Right lobe of liver (tissue), 6 donors: ENCODE measurements around the gene EHF. TPM values are rescaled to one million over a fixed set of nuclear protein-coding genes. Genes with fewer than 3 reads are reported as not detected.
A peak's percentile ranks its signal among the peaks of the same experiment; 100 is the strongest.

Experiments used
- ATAC-seq, 4 donors: fragments of 200-7000 bp; cut with Tn5 transposase; one replicate each; pipeline ENCODE4 v1.9.1; 2020; ENCODE audit warnings: mild to moderate bottlenecking in 4 of 4, moderate library complexity in 4 of 4
- DNase-seq, 3 donors: peaks; one replicate each; pipeline ENCODE4 v3.0.0-alpha.2; 2020
- H3K27ac ChIP-seq, 3 donors: fragments of 200-600 bp; one replicate each; pipeline ENCODE4 v1.8.0; 2022
- H3K27me3 ChIP-seq, 2 donors: fragments of 200-600 bp; one replicate each; pipeline ENCODE4 v1.8.0; 2022
- H3K36me3 ChIP-seq, 4 donors: fragments of 200-600 bp; sonication (generic) in 1 of 4; one replicate each; pipeline versions ENCODE4 v1.5.1 to v1.8.0; 2017 to 2022; ENCODE audit warnings: control low read depth in 1 of 4
- H3K4me1 ChIP-seq, 4 donors: fragments of 200-600 bp; sonication (generic) in 1 of 4; one replicate each; pipeline versions ENCODE4 v1.5.1 to v1.8.0; 2017 to 2022; ENCODE audit warnings: control low read depth in 1 of 4
- H3K4me3 ChIP-seq, 3 donors: fragments of 200-600 bp; one replicate each; pipeline ENCODE4 v1.8.0; 2022
- H3K9me3 ChIP-seq, 4 donors: fragments of 200-600 bp; sonication (generic) in 1 of 4; one replicate each; pipeline versions ENCODE4 v1.5.1 to v1.8.0; 2017 to 2022; ENCODE audit warnings: control low read depth in 1 of 4
- POLR2A ChIP-seq: fragments of 450-650 bp; IDR thresholded peaks from one replicate; pipeline ENCODE4 v1.6.1; 2017; ENCODE audit warnings: antibody characterized with exemption, mild to moderate bottlenecking
- WGBS: methylation state at CpG from one replicate; pipeline ENCODE4 v1.1.6; 2018; ENCODE audit warnings: low coverage, low lambda C conversion rate; ENCODE audit not compliant: insufficient coverage; ENCODE audit errors: missing lambda C conversion rate; 5-methylcytosine and 5-hydroxymethylcytosine counted together
- intact Hi-C, 2 donors: fragments of 100-400 bp; cut with DNase I; formaldehyde crosslinking; loops; one replicate each; pipeline versions ENCODE4 v1.11.2 to v1.14.1; 2022
- total RNA-seq, 6 experiments: library from RNA; depleted of rRNA in 2 of 6; stranded (reverse); fragments of >200 nt in 2 of 6; fragmentation: NEBNext Ultra II Directional in 3 of 6; extraction: Animal tissue kit (Norgen Biotek cat#: 25700) in 3 of 6; gene quantifications; one replicate each; pipeline versions ENCODE4 v1.1.0 to v1.2.4, GENCODE V29; 2016 to 2023
- TF ChIP-seq, protein P1 (sequence below), 4 donors: fragments of 200-600 bp in 3 of 4; fragments of 450-650 bp in 1 of 4; IDR thresholded peaks; one replicate each; pipeline versions ENCODE4 v1.5.1 to v1.8.0; 2016 to 2022; ENCODE audit warnings: antibody characterized with exemption in 4 of 4, mild to moderate bottlenecking in 2 of 4
- donor health status: DM: no; HTN: yes; CAD: no.
- donor health status: DM: no; HTN: no; CAD: no.
- donor health status: DM: no; HTN: no; CAD: no.
- donor health status: DM: no; HTN: yes; CAD: no.
- donor health status: DM: no; HTN: yes; CAD: no.

The EHF gene
- total RNA-seq, 6 experiments from 2014 or later, result 1.00 to 3.3 (median 1.5) TPM

DNA sequence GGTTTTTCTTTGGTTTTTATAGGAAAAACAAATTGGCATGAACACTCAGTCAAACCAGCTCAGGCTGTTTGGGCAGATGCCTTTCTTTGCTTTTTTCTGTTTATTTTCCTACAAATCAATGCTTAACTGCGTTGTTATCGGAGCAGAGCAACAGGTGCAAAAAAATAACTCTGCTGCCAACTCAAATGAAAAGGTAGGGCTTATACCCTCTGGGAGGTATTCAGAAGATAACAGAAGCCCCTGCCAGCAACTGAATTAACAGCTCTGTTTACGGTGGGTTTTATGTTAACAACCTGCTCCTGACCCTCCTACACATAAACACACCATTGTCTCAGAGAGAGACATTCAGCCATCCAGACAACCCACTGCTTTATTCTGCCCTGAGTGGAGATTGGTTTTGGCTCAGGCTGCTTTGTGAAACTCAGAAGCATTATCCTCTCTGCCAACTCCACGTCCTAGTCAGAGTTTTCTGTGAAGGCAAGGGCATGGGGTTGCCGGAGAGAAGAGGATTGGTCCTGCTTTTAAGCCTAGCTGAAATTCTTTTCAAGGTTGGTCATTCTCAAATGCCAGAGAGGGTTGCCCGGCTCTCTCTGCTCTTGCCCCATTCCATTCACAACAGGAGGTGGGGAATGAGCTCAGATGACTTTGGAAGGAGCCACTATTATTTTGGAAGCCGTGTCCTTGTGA lies 11.4 kb downstream of the EHF start:
- Histone ChIP-seq H3K4me1 (peaks cover 0 to 35% (median 9%) of the 10 kb centered on the region in 4 donors), H3K27ac (peak overlapping the region; percentile 61 to 80 (median 71)), H3K36me3 (no peaks in the 10 kb centered on the region), H3K4me3 (peak overlapping the region in 2 of 3 donors; percentile 1 to 24), H3K27me3 (no peaks in the 10 kb centered on the region), H3K9me3 (no peaks in the 10 kb centered on the region)
- DNase-seq, result peak in 1 of 3 donors; percentile 51
- 27% methylated on average over 7 of the region's 7 CpGs for WGBS
- peak; percentile 15 for TF ChIP-seq POLR2A
- TF ChIP-seq, protein P1, sequence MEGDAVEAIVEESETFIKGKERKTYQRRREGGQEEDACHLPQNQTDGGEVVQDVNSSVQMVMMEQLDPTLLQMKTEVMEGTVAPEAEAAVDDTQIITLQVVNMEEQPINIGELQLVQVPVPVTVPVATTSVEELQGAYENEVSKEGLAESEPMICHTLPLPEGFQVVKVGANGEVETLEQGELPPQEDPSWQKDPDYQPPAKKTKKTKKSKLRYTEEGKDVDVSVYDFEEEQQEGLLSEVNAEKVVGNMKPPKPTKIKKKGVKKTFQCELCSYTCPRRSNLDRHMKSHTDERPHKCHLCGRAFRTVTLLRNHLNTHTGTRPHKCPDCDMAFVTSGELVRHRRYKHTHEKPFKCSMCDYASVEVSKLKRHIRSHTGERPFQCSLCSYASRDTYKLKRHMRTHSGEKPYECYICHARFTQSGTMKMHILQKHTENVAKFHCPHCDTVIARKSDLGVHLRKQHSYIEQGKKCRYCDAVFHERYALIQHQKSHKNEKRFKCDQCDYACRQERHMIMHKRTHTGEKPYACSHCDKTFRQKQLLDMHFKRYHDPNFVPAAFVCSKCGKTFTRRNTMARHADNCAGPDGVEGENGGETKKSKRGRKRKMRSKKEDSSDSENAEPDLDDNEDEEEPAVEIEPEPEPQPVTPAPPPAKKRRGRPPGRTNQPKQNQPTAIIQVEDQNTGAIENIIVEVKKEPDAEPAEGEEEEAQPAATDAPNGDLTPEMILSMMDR (IDR thresholded peaks at IDR 0.05), result no peak
- intact Hi-C loops, result no loop called here
- peak; percentile 74 to 82 (median 78) for ATAC-seq

DNA sequence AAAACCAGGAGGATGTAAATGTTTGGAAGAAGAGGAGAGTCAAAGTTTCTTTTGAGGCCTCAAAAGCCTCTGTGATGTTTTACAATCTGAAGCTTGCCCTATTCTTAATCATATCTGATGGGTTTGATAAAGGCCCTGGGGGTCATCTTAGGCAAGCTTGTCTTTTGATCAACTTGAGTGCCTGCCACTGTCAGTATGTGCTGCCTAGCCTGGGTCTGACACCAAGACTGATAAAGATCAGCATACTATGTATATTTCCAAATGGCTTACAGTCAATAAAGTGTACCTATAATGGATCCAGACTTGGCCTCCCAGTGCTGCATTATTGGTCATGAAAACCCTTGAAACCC lies 12.7 kb downstream of the EHF start:
- DNase-seq (no peak), ATAC-seq (peak in 2 of 4 donors; percentile 23 to 32)
- Histone ChIP-seq H3K9me3 (no peaks in the 10 kb centered on the region), H3K36me3 (no peaks in the 10 kb centered on the region), H3K27ac (peak overlapping the region in 1 of 3 donors; percentile 80), H3K27me3 (no peaks in the 10 kb centered on the region), H3K4me1 (peaks cover 0 to 35% (median 9%) of the 10 kb centered on the region in 4 donors), H3K4me3 (no peak overlapping the region)
- TF ChIP-seq, protein P1 (IDR thresholded peaks at IDR 0.05), result no peak
- no peak for TF ChIP-seq POLR2A
- intact Hi-C loops, result no loop called here

DNA sequence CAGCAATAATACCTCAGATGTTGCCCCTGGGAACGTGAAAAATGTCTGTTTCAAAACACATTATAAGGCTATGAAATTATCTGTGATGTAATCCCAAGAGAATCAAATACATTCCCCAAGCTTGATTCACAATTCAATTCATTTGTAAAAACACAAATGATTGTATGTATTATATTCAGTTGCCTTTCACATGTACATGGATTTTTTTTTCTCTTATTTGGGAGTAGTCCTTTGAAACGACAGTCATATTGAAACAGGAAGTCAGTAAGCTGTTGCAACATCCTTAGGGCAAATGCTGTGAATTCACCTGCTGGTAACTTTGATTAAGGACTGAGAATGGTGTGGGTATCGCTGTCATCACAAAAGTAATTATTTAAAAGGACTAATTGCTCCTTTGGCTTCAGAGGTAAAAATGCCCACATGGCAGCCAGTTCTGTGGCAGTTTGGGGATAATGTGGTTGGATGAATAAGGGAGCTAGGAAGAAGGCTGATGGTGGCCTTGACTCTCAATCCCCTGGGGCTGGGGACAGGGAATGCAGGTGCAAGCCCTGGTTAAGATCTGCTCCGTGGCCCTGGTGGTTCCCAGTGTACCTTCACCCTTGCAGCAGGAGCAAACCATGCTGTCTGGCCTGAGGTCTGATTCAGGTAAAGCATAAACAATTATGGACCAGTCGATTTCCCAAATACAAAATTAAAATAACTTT lies 13.2 kb downstream of the EHF start:
- DNase-seq, result no peak
- intact Hi-C loops, result no loop called here
- H3K27ac ChIP-seq, result peak overlapping the region in 1 of 3 donors; percentile 80
- TF ChIP-seq, protein P1 (IDR thresholded peaks at IDR 0.05), result peak in 1 of 4 donors; percentile 24
- no peak for TF ChIP-seq POLR2A
- H3K4me3 ChIP-seq, result no peak overlapping the region
- H3K4me1 ChIP-seq, result peaks cover 0 to 35% (median 9%) of the 10 kb centered on the region in 4 donors
- H3K9me3 ChIP-seq, result no peaks in the 10 kb centered on the region
- no peaks in the 10 kb centered on the region for H3K27me3 ChIP-seq
- no peaks in the 10 kb centered on the region for H3K36me3 ChIP-seq
- WGBS, result 37% methylated on average over 5 of the region's 5 CpGs
- ATAC-seq, result peak in 3 of 4 donors; percentile 24 to 50 (median 37)

DNA sequence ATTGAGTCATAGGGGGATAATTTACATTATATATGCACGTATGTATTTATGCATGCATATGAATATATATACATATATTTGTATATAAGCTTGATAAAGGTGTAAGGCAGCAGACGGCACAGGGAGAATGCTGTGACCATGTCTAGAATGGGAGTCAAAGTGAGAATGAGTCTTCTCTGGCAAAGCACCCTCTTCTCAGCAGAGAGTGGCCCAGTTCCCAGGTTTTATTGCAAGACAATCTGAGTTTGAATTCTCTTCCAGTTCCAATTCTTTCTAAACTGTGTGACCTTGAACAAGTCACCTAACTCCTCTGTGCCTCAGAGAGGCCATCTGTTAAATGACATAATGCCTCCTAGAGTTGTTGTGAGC lies 13.8 kb downstream of the EHF start:
- 68% methylated on average over 2 of the region's 2 CpGs for WGBS

More for the DNA sequence above, 13.8 kb downstream of the EHF start:
- Histone ChIP-seq H3K4me1 (peaks cover 0 to 39% (median 11%) of the 10 kb centered on the region in 4 donors), H3K36me3 (no peaks in the 10 kb centered on the region), H3K27me3 (no peaks in the 10 kb centered on the region), H3K27ac (peak overlapping the region in 1 of 3 donors; percentile 80), H3K9me3 (no peaks in the 10 kb centered on the region), H3K4me3 (no peak overlapping the region)
- no peak for DNase-seq
- no peak for ATAC-seq
- intact Hi-C loops, result no loop called here
- no peak for TF ChIP-seq POLR2A
- TF ChIP-seq, protein P1 (IDR thresholded peaks at IDR 0.05), result no peak
